NCI-H460 (cell line): ENCODE data around the gene C19orf25. TPM values are rescaled to one million over a fixed set of nuclear protein-coding genes. Genes with fewer than 3 reads are reported as not detected.
"Not testable (repeated sequence)": the region's sequence is repeated elsewhere in the genome, so short reads cannot be mapped to it uniquely, and the experiment has no call there.

Experiments used
- DNase-seq: peaks from one replicate; pipeline ENCODE4 v3.0.0-alpha.2; 2016; ENCODE audit warnings: low read depth; ENCODE audit errors: extremely low read depth
- total RNA-seq: library from RNA; depleted of rRNA; stranded (reverse); fragments of >200 nt; shearing (Covaris generic); gene quantifications from 2 replicates; pipeline ENCODE4 v1.2.3, GENCODE V29; 2014

The C19orf25 gene
- total RNA-seq, 1 experiment from 2014 or later = 21.0 TPM

GRCh38 chr19:1482361-1483130, 3.5 kb upstream of the C19orf25 start:
- no peak for DNase-seq

DNA sequence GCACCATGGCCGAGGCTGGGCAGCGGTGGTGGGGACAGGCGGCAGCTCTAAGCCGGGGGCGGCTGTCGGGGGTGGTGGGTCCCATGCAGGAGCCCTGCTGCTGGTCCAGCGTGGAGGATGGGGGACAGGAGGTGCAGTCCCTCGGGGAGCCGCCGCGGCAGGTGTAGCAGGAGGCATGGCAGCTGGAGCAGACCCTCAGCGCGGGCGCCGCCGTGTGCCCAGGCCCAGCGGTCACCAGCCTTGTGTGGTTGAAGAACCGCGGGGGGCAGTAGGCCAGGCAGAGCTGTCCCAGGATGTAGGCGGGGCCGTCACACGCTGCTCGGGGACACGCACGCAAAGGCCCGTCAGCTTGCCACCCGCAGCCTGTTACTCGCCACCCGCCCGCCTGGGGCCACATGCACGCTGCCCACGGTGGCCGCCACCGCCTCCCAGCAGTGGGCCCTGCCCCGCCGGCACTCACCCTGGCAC, 2.9 kb upstream of the C19orf25 start:
- no peak for DNase-seq

DNA sequence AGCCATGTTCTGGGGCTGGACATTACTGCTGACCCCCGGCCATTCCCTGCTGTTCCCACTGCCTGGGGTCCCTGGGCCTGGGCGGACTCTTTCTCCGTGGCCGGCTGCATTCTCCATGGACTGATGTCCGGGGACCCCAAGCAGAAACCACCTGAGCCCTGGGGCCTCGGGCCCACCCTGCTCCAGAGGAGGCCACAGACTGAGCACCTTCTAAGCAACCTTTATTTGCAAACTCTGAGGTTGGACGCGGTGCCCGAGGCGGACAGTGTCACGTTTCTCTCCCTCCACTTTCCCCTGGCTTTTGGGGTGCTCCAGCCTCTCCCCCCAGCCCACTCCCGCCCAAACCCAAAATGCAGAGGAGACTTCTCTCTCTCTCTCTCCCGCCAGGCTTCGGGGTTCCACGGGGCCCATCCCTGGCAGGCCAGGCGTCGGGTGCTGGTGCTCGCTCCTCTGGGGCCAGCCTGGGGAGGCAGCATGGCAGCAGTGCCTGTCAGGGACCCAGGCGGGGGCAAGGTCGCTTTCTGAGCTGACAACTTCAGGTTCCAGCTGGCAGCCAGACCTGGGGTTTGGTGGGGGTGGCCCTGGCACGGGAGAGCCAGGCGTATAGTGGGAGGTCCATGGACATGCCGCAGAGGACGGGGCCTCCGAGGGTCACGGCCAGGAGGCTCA, 2.3 kb upstream of the C19orf25 start:
- no peak for DNase-seq

GRCh38 chr19:1477056-1477455, 2.0 kb downstream of the C19orf25 start:
- DNase-seq = not testable (repeated sequence)

DNA sequence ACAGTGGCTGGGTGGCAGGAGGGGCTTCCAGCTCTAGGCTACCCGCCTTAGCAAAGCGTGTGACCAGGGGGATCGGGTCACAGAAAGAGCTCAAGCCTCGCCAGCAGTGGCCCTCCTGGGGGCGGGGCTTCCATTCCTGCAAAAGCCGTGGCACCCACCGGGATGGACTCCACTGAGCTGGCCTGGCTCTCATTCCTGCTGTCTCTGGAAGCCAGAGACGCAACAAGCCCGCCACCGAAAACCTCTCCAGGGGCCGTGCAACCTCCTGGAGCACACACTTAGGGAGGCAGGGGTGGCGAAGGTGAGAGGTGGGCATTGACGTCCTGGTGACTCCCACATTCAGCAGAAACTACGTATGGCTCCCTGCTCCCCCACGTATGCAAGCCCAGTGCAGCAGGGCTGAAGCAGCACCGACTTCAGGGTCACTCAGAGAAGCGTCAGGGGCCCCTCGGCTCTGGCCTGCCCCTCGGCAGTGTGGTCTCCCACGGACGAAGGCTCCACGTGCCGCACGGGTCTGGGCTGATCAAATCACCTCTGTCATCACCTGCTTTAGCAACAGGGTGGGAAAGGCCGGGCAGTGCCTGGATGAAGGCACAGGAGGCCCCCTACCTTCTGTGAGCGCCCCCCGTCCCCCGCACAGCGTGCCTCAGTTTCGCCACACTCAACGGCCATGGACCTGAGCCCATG, 3.1 kb downstream of the C19orf25 start:
- DNase-seq = no peak

DNA sequence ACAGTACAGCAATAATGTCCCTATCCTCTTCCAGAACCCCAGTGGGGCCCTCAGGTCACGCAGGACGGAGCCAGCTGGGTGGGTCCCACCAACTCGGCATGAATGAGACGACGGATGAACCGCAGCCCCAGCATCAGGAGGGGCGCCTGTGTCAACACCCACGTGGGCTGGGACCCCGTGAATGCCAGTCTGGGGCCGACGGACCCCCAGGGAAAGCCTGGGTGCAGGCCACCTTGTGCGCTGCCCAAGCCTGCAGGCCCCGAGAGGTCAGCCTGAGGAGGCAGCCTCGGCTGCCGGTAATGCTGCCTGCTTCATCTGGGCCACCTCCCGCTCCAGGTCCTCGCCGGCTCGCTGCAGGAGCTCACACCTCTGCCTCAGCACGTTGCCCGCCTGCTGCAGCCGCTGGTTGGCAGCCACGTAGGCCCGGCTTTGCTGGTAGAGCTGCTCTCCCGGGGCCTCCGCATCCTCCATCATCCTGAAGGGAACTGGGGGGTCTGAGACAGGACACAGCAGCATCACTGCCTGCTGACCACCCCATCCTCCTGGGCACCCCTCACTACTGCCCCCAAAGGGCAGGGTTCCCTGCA, 4.2 kb downstream of the C19orf25 start:
- no peak for DNase-seq

GRCh38 chr19:1474011-1474764, 4.8 kb downstream of the C19orf25 start:
- no peak for DNase-seq

GRCh38 chr19:1473085-1473851, 5.7 kb downstream of the C19orf25 start:
- DNase-seq = no peak

DNA sequence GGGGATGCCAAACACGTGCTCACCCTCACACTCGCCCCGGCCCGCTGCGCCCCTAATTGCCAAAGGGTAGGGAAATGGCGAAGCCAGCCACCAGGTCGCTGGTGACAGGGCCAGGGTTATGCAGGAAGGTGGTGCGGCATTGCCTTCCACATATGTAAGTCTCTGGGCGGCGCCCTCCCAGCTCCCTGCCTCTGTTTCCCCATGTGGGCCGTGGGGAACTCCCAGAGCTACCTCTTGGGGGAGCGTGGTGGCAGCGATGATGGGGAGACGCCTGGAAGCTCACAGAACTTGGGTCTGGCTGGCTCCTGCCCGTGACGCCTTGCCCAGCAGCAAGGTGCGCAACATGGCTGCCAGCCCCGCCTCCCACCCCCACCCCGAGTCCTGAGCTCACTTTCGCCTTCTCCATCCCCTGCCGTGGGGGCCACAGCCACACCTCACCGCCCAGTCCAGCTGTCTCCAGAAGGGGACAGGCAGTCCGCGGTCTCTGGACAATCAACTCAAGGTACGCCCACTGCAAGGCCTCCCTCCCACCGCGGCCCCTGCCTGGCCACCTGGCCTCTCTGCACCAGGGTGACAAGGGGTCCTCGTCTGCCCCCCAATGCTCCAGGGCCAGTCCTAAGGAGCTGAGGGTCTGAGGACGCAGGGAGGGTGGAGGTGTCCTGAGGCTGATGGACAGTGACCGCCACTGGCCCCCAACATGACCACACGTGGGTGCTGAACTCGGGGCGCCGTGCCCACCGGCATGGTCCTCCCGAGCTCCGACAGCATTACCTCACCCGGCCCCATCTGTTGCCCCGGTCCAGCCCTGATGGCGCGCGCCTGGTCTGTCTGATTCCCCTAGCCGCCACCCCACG, 6.6 kb downstream of the C19orf25 start:
- no peak for DNase-seq

GRCh38 chr19:1471515-1472160, 7.4 kb downstream of the C19orf25 start:
- DNase-seq = no peak

DNA sequence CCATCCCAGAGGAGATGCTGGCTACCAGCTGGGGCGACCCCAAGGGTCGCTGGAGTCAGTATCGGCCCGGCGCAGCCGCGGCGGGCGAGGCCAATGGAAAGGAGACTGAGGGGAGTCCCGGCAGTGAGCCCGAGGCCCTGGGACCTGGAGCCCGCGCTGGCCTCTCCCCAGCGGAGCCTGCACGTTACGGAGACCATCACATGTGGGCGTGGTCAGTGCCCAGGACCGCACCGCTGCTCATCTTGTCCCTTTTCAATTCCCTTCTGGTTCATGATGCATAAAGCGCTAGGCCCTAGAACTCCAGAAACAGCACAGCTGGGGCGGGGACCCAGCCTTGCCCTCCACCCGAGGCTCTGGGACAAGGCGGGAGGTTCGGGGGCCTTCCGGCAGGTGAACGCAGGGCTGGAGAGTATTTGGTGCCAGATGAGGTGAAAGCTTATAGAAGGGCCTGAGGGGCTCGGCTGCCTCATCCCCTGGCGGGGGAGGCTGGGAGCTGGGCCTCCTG, 8.0 kb downstream of the C19orf25 start:
- no peak for DNase-seq

- no peak for DNase-seq
These were observed 8.6 kb downstream of the C19orf25 start for GRCh38 chr19:1470305-1471009.

GRCh38 chr19:1470055-1470304, 9.0 kb downstream of the C19orf25 start:
- no peak for DNase-seq

DNA sequence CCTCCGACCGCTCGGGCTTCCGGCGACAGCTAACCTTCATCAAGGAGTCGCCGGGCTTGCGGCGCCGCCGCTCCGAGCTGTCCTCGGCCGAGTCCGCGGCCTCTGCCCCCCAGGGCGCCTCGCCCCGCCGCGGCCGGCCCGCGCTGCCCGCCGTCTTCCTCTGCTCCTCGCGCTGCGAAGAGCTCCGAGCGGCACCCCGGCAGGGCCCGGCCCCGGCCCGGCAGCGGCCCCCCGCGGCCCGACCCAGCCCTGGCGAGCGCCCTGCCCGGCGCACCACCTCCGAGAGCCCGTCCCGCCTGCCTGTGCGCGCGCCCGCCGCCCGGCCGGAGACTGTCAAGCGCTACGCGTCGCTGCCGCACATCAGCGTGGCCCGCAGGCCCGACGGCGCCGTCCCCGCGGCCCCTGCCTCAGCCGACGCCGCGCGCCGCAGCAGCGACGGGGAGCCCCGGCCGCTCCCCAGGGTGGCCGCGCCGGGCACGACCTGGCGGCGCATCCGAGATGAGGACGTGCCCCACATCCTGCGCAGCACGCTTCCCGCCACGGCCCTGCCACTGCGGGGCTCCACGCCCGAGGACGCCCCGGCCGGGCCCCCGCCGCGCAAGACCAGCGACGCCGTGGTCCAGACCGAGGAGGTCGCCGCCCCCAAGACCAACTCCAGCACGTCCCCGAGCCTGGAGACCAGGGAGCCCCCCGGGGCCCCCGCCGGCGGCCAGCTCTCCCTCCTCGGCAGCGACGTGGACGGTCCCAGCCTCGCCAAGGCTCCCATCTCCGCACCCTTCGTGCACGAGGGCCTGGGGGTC, 9.6 kb downstream of the C19orf25 start:
- DNase-seq = no peak

DNA sequence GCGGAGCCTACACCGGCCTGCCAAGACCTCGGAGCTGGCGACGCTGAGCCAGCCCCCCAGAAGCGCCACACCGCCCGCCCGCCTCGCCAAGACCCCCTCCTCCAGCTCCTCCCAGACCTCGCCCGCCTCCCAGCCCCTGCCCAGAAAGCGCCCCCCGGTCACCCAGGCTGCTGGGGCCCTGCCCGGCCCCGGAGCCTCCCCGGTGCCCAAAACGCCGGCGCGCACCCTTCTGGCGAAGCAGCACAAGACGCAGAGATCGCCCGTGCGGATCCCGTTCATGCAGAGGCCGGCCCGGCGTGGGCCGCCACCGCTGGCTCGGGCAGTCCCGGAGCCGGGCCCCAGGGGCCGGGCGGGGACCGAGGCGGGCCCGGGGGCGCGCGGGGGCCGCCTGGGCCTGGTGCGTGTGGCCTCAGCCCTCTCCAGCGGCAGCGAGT, 10.2 kb downstream of the C19orf25 start:
- no peak for DNase-seq

DNA sequence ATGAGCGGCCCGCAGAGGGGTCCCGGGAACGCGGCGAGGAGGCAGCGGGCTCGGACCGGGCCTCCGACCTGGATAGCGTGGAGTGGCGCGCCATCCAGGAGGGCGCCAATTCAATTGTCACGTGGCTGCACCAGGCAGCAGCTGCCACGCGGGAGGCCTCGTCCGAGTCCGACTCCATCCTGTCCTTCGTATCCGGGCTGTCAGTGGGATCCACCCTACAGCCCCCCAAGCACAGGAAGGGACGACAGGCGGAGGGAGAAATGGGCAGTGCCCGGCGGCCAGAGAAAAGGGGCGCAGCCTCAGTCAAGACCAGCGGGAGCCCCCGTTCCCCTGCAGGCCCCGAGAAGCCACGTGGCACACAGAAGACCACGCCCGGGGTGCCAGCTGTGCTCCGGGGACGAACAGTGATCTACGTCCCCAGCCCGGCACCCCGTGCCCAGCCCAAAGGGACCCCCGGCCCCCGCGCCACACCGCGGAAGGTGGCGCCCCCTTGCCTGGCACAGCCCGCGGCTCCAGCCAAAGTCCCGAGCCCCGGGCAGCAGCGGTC, 10.7 kb downstream of the C19orf25 start:
- DNase-seq = no peak
